ENCODE results near the gene NETO1.

NETO1 gene

GRCh38 chr18:72843743-72844142, 24.0 kb downstream of the NETO1 start:
- no peak for DNase-seq (ENCODE audit: low read depth)

GRCh38 chr18:72840109-72840508, 27.7 kb downstream of the NETO1 start:
- no peak for DNase-seq (ENCODE audit: low read depth)

GRCh38 chr18:72834731-72835130, 33.1 kb downstream of the NETO1 start:
- DNase-seq (ENCODE audit: low read depth): no peak

DNA sequence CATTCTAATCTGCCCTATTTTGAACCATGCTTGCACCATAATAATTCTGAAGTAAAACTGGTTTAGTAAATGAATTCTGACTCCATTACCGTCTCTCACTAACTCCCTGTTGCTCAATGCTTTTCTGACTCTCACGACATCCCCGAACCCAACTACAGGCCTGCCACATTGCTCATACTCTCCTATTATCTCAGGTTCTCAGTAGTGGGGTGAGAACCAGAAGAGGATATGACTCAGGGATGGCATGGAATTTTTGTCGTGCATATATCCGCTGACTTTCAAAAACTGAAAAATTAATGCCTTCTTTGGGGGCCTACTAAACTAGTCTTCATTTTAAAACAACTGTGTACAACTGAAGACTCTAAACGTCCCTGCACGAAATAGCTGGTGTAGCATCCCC, 34.3 kb downstream of the NETO1 start:
- no peak for DNase-seq (ENCODE audit: low read depth)

DNA sequence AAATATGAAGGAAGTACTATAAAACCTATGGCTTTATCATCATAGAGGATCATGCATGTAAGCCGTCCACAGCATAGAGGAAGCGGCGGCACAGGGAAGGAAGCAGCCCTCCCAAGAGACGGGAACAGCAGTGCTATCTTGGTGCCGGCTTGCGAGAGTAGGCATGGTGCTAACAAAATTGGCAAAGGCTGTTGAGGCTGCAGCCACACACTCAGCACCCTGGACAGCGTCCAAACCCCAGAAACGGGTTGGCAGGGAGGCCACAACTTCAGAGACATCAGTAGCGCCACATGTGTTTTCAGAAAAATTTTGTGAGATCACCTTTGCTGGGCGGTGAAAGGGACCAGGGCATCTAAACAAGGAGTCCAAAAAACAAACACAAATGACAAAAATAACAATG, 37.7 kb downstream of the NETO1 start:
- DNase-seq (ENCODE audit: low read depth): no peak

GRCh38 chr18:72828601-72829000, 39.2 kb downstream of the NETO1 start:
- no peak for DNase-seq (ENCODE audit: low read depth)

DNA sequence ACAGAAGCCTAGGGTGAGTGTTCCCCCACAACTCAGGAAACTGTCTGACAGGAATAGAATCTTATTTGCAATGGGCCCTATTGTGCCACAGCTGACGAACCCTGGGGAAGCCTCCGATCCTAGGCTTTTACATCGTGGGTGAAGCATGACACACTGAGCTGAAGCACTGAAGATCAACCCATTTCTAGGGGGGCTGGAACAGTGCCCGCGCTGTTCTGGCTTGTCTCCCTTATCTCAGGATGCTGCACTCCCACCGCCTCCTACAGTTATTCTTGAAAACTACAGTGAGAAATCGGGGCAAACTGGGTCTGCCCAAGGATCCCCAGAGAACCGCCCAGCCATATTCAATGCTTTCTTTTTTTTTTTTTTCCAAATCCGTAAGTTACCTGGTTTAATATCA, 41.1 kb downstream of the NETO1 start:
- no peak for DNase-seq (ENCODE audit: low read depth)

- no peak for DNase-seq (ENCODE audit: low read depth)
Measured at GRCh38 chr18:72823345-72823744, 44.4 kb downstream of the NETO1 start.

GRCh38 chr18:72822202-72822601, 45.6 kb downstream of the NETO1 start:
- DNase-seq (ENCODE audit: low read depth): no peak

- no peak for DNase-seq (ENCODE audit: low read depth)
Measured at GRCh38 chr18:72820571-72820970, 47.2 kb downstream of the NETO1 start.

- DNase-seq (ENCODE audit: low read depth): no peak
Measured at GRCh38 chr18:72819050-72819449, 48.7 kb downstream of the NETO1 start.

GRCh38 chr18:72811047-72811446, 56.7 kb downstream of the NETO1 start:
- no peak for DNase-seq (ENCODE audit: low read depth)

GRCh38 chr18:72808680-72809079, 59.1 kb downstream of the NETO1 start:
- DNase-seq (ENCODE audit: low read depth): no peak

GRCh38 chr18:72799106-72799505, 68.7 kb downstream of the NETO1 start:
- no peak for DNase-seq (ENCODE audit: low read depth)

DNA sequence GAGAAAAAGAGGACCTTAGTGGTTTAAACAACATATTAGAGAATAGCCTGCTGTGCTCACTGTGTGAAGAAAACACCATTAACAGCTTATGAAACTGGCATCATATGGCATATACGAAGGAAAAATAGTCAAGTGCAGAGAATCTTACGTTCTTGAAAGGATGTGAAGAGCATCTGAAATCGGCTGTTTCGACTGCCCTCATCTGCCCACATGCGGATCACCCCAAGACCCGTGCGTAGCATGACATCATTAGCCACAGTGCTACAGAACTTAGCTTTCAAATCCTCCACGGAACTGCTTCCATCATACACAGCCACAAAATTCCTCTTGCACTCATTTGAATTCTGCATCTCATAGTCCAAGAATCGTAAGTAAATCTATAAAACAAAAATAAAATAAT, 84.3 kb downstream of the NETO1 start:
- DNase-seq (ENCODE audit: low read depth): no peak

- DNase-seq (ENCODE audit: low read depth): no peak
Measured at GRCh38 chr18:72774914-72775313, 92.9 kb downstream of the NETO1 start.

GRCh38 chr18:72772916-72773315, 94.9 kb downstream of the NETO1 start:
- DNase-seq (ENCODE audit: low read depth): no peak

DNA sequence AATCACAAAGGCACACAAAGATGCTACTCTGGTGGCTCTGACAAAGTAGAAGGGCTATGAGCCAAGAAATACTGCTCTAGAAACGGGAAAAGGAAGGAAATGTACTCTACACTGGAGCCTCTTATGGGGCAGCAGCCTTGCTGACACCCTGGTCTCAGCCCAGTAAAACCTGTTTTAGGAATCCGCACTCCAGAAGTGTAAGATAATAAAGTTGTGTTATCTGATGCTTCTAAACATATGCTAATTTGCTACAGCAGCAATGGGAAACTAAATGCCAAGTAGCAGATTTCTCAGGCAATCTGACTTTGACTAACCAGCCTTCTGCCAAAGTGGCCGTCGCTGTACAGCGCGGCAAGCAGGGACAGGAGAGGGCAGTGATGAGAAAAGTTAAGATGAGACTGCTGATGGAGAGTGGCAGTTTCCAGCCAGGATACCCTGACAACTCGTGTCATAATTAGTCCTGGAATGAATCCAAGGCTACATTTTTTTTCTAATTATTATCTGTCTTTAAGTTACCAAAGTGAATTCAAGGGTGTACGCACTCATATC, 99.0 kb downstream of the NETO1 start:
- DNase-seq (ENCODE audit: low read depth): no peak

GRCh38 chr18:72762515-72763122, 105.2 kb downstream of the NETO1 start:
- DNase-seq (ENCODE audit: low read depth): peak; percentile 45

DNA sequence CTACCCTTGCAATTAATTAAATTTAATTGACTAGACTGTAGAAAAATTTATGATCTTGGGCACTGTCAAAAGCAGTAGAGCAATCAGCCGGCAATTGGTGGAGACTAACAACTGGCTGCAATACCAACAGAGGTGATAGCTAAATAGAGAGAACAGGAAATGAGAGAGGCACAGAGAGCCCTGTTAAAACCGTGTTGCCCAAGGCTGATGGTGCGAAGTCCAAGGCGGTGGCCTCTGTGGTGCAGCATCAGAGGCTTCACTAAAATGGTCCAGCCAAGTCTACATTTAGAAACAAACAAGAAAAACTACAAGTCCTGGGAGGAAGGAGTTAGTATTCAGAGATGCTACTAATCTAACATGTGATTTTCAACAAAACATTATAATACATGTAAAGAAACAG, 115.6 kb downstream of the NETO1 start:
- no peak for DNase-seq (ENCODE audit: low read depth)

DNA sequence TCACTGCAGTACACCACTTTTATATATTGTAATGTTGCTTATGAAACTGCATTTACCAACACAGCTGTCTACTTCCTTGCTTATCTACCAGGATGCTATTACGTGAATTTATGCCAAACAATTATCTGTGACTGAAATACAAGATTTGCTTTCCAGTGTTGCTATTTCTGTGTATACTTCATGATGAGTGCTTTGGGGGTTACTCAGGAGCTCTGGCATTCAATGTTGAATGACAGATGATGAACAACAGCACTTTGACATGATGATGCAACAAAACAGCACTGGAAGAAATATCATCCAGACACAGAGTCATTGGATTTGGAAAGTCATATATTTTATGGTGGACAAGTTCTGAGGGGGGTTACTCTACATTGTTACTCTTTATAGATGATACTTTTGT, 125.8 kb downstream of the NETO1 start:
- no peak for DNase-seq (ENCODE audit: low read depth)

DNA sequence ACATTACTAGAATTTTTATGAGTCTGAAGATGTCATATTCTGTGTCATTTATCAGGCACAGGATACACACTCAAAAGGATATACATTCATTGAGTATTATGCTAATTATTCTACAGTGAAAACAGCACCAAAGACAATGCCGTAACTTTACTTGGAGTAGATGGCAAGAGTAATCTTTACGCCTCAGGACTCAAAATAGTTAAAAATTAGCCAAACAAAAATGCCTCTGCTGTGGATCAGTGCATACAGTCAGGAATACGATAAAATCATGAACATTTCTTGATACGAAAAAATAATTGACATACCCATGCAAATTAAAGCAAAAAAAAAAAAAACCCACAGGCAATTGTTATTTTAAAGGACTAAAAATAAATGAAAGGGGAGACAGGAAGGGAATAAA, 129.7 kb downstream of the NETO1 start:
- DNase-seq (ENCODE audit: low read depth): no peak

DNA sequence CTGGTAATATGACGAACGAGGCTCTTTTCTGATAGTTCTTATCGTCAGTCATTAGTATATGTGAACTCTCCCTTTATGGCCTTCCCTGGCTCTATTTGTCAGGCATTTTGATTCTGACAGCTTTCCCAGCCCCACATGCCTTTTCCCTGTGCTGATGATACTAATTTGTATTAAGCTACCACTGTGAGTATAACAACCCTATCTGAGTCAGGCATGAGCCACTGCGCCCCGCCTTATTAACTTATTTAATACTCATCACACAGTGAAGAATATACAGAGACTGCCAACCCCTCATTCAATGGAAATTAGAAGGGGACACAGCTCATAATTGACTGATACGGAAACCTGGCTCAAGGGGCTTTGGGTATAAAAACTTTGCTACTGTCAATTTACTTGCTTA, 140.0 kb downstream of the NETO1 start:
- no peak for DNase-seq (ENCODE audit: low read depth)

DNA sequence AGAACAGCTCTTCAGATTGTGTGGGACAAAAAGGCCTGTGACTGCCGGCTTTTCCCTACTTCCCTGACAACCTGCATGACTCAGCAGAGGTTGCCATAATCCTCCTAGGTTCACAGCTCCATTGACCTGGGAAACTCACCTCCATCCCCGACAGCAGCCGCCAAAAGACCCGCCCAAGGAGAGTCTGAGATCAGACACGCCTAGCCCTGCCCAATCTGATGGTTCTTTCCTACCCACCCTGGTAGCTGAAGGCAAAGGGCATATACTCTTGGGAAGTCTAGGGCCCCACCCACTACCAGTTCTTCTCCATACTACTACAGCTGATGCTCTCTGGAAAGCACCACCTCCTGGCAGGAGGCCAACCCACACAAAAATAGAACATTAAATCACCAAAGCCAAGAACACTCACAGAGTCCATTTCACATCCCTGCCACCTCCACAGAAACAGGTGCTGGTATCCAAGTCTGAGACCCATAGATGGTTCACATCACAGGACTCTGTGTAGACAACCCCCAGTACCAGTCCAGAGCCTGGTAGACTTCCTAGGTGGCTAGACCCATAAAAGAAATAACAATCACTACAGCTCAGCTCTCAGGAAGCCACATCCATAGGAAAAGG, 140.6 kb downstream of the NETO1 start:
- no peak for DNase-seq (ENCODE audit: low read depth)
